VCaP (cell line): ENCODE measurements around the gene OR4B1.
"Not testable (repeated sequence)": the region's sequence is repeated elsewhere in the genome, so short reads cannot be mapped to it uniquely, and the experiment has no call there.

ENCODE experiments used
- H3K27ac ChIP-seq: fragments of 450-650 bp; 2 replicates; pipeline ENCODE4 v1.5.1; 2017
- TF ChIP-seq, protein P1 (sequence below): fragments of 450-650 bp; conservative IDR thresholded peaks from 2 replicates; pipeline ENCODE4 v1.5.1; 2017; ENCODE audit warnings: mild to moderate bottlenecking, moderate library complexity

OR4B1 gene

DNA sequence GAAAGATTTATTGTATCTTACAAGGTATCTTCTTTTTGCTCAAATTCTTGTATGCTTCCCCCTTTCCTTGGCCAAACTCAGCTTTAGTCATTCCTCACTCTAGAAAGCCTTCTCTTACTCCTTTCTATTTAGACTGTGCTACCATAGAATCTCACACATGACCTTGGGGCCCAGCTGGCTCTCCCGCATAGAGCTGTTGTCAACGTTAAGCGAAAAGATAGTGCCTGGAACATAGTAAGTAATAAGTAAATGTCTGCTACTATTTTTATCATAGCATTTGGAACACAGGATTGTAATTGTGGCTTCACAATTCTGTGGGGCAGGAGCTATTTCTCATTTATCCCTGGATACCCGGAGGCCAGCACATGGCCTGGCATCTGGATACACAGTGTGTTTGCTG, 38.9 kb upstream of the OR4B1 start:
- TF ChIP-seq, protein P1, sequence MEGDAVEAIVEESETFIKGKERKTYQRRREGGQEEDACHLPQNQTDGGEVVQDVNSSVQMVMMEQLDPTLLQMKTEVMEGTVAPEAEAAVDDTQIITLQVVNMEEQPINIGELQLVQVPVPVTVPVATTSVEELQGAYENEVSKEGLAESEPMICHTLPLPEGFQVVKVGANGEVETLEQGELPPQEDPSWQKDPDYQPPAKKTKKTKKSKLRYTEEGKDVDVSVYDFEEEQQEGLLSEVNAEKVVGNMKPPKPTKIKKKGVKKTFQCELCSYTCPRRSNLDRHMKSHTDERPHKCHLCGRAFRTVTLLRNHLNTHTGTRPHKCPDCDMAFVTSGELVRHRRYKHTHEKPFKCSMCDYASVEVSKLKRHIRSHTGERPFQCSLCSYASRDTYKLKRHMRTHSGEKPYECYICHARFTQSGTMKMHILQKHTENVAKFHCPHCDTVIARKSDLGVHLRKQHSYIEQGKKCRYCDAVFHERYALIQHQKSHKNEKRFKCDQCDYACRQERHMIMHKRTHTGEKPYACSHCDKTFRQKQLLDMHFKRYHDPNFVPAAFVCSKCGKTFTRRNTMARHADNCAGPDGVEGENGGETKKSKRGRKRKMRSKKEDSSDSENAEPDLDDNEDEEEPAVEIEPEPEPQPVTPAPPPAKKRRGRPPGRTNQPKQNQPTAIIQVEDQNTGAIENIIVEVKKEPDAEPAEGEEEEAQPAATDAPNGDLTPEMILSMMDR: no peak
- no peak overlapping the region for H3K27ac ChIP-seq

DNA sequence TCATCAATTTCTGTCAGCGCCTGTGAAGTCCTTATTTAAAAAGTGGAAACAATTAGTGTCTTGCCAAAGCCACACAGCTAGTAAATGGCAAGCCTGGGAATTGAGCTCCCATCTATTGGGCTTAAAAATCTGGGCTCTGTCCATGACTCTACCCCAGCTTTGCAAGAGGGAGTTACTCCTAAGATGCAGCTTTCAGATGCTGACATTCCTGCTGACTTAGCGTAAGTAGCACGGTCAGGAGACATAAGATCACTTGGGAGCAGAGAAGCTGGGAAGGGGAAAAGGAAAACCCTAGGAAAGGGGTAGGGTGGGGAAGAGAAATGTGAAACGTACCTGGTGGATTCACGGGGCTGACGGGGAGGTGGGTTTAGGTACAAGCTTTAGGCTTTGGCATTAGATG, 36.0 kb upstream of the OR4B1 start:
- H3K27ac ChIP-seq: no peak overlapping the region
- TF ChIP-seq, protein P1: no peak

DNA sequence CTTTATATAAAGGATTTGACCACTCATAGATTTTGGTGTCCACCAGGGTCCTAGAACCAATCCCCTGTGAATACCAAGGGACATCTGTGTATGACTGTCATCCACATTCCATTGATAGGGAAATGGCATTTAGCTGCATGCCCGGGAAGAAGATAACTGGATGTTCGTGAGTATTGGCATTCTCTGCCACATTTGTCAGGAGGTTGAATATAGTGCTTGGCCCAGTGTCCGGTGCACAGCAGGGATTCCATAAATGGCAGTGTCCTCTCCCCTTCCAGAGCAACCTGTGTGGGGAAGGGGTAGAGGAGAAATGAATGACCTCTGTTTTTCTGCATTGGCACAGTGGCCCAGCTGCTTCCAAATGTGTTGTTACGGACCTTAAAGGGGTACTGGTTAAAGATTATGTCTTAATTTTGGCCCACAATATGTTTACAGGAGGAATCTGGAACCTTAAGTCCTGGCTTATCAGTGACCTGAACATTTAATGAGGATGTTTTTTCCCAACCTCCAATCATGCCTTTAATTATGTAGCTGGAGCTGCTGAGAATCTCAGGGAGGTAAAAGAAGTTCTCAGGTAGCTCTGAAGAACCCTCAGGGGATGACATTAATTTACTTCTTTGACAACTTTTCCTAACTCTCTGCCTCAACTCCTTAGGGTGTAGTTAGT, 33.6 kb upstream of the OR4B1 start:
- no peak overlapping the region for H3K27ac ChIP-seq

DNA sequence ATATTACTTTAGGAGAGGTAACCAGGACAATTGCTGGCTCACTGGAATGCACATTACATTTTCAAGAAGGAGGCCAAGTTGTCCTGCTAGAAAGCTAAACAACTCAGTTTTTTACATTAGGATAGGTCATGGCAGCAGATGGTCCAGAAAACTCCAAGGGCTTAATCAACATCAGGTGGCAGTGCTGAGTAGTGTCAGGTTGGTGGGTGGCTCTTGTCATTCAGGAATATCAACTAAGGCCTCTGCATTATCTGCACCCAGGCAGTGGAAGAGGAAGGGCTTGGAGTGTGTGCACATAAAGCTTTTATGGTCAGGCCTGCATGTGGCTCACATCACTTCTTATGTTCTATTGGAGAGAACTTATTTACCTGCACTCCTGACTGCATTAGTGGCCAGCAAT, 32.2 kb upstream of the OR4B1 start:
- H3K27ac ChIP-seq: no peak overlapping the region
- TF ChIP-seq, protein P1: peak; percentile 37; the same call in 1 of the 2 replicates

More for the DNA sequence above, 33.6 kb upstream of the OR4B1 start:
- TF ChIP-seq, protein P1: no peak

DNA sequence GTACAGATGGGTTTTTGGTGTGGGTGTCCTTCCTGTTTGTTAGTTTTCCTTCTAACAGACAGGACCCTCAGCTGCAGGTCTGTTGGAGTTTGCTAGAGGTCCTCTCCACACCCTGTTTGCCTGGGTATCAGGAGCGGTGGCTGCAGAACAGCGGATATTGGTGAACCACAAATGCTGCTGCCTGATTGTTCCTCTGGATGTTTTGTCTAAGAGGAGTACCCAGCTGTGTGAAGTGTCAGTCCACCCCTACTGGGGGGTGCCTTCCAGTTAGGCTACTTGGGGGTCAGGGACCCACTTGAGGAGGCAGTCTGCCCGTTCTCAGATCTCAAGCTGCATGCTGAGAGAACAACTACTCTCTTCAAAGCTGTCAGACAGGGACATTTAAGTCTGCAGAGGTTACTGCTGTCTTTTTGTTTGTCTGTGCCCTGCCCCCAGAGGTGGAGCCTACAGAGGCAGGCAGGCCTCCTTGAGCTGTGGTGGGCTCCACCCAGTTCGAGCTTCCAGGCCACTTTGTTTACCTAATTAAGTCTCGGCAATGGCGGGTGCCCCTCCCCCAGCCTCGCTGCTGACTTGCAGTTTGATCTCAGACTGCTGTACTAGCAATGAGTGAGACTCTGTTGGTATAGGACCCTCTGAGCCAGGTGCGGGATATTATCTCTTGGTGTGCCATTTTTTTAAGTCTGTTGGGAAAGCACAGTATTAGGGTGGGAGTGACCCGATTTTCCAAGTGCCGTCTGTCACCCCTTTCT, 25.5 kb upstream of the OR4B1 start:
- not testable (repeated sequence) for H3K27ac ChIP-seq

DNA sequence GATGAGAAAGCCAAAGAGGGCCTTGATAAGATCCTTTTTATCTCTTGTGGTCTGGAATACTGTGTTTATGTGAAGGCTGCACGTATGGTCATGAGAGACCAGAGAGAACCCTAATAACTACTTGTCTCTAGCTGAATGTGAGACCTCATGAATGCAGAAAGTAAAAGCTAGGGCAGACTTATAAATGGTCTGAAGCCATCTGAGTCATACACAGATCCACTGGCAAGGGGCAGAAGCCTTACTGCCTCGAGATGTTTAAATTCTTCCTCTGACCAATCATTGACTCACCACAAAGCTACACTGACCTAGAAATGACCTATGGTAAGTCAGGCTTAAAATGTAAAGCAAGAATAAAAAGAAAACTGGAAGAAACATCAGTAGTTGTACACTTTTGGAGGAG, 22.7 kb upstream of the OR4B1 start:
- TF ChIP-seq, protein P1: no peak
- H3K27ac ChIP-seq: no peak overlapping the region

DNA sequence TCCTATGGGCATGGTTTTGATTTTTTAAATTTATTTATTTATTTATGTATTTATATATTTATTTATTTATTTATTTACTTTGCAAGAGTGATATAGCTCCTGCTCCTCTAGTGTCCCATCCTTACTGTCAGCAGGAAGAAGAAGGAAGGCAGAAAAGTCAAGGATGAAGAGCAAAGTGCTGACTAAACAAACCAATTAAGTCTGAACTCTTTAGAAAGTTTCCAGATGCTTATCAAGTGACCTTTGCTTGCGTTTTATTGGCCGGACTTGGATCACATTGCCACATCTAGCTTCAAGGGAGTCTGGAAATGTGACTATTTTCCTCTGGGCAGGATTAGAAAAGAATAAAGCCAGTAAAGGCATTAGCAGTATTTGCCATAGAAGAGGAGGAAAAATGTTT, 8.7 kb upstream of the OR4B1 start:
- no peak overlapping the region for H3K27ac ChIP-seq

More for the DNA sequence above, 8.7 kb upstream of the OR4B1 start:
- TF ChIP-seq, protein P1: no peak
